Tibial artery (tissue), 4 donors: ENCODE results near the gene MTTP.

Experiments
- DNase-seq, 2 donors: peaks; one replicate each; pipeline ENCODE4 v3.0.0-alpha.2; 2019
- H3K27ac ChIP-seq, 2 donors: fragments of 200-600 bp; sonication (generic) in 1 of 2; 1 replicate in 1 of 2; 2 replicates in 1 of 2; pipeline ENCODE4 v1.5.1; 2018 to 2019; ENCODE audit warnings: mild to moderate bottlenecking in 1 of 2
- H3K27me3 ChIP-seq, 2 donors: fragments of 200-600 bp; sonication (generic) in 1 of 2; one replicate each; pipeline versions ENCODE4 v1.5.1 to v1.6.0; 2016 to 2019
- H3K36me3 ChIP-seq, 3 donors: fragments of 200-600 bp; sonication (generic) in 2 of 3; one replicate each; pipeline ENCODE4 v1.5.1; 2016 to 2019; ENCODE audit warnings: mild to moderate bottlenecking in 2 of 3
- H3K4me1 ChIP-seq, 4 donors: fragments of 200-600 bp; sonication (generic) in 2 of 4; 1 replicate in 3 of 4; 2 replicates in 1 of 4; pipeline ENCODE4 v1.5.1; 2016 to 2019
- H3K4me3 ChIP-seq, 2 donors: fragments of 200-600 bp; sonication (generic) in 1 of 2; 1 replicate in 1 of 2; 2 replicates in 1 of 2; pipeline ENCODE4 v1.5.1; 2018 to 2019; ENCODE audit warnings: mild to moderate bottlenecking in 2 of 2
- H3K9me3 ChIP-seq, 3 donors: fragments of 200-600 bp; sonication (generic) in 1 of 3; one replicate each; pipeline ENCODE4 v1.5.1; 2016 to 2019
- intact Hi-C: fragments of 100-400 bp; cut with DNase I; formaldehyde crosslinking; loops from one replicate; pipeline ENCODE4 v1.15.0; 2023; ENCODE audit warnings: low total_unique reads
- TF ChIP-seq, protein P1 (sequence below), 2 experiments: fragments of 200-600 bp in 1 of 2; fragments of 450-650 bp in 1 of 2; IDR thresholded peaks; one replicate each; pipeline ENCODE4 v1.5.1; 2017 to 2019; ENCODE audit warnings: antibody characterized with exemption in 2 of 2, mild to moderate bottlenecking in 1 of 2, moderate library complexity in 1 of 2

Gene MTTP

DNA sequence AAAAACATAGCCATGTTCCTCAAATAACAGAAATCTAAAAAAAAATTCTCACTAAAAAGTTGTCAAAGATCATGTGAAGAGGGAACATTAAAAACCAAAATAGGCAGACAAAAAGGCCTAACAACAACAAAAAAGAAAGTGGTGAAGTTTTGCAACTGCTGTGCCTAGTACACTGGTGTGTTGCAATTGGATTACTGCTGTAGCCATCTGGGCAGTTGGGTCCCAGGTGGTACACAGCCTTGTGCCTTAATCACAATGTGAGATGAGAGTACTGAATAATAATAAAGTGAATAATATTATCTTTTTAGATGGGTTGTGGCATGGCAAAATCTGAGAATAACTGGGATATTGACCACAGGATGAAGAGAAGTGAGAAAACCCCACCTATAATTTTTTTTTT lies 71.0 kb downstream of the MTTP start:
- no peaks in the 10 kb centered on the region for H3K9me3 ChIP-seq
- no peaks in the 10 kb centered on the region for H3K27me3 ChIP-seq
- TF ChIP-seq, protein P1, sequence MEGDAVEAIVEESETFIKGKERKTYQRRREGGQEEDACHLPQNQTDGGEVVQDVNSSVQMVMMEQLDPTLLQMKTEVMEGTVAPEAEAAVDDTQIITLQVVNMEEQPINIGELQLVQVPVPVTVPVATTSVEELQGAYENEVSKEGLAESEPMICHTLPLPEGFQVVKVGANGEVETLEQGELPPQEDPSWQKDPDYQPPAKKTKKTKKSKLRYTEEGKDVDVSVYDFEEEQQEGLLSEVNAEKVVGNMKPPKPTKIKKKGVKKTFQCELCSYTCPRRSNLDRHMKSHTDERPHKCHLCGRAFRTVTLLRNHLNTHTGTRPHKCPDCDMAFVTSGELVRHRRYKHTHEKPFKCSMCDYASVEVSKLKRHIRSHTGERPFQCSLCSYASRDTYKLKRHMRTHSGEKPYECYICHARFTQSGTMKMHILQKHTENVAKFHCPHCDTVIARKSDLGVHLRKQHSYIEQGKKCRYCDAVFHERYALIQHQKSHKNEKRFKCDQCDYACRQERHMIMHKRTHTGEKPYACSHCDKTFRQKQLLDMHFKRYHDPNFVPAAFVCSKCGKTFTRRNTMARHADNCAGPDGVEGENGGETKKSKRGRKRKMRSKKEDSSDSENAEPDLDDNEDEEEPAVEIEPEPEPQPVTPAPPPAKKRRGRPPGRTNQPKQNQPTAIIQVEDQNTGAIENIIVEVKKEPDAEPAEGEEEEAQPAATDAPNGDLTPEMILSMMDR (IDR thresholded peaks at IDR 0.05): no peak
- no peaks in the 10 kb centered on the region for H3K36me3 ChIP-seq
- DNase-seq: no peak
- no peak overlapping the region for H3K4me3 ChIP-seq
- no peak overlapping the region for H3K27ac ChIP-seq
- intact Hi-C loops: no loop called here
- peaks cover 0 to 28% (median 7%) of the 10 kb centered on the region in 4 donors for H3K4me1 ChIP-seq

DNA sequence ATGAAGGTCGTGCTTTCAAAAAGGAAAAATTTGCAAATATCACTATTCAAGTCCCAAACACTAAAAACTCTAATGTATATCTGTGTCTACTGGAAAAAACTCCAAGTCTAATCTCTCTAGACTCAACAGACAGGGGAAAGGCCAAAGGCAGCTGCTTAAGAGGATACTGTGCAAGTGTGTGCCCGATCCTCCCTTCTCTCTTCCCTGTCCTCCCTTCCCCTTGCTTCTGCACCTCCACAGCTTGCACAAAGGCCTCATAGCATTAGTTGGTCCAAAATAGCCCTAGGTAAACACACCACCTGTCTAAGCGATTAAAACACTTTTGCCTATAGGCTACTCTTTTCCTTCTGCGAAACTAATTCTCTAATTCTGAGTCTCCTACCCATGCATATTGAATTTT lies 72.4 kb downstream of the MTTP start:
- DNase-seq: no peak
- Histone ChIP-seq H3K27me3 (no peaks in the 10 kb centered on the region), H3K9me3 (no peaks in the 10 kb centered on the region), H3K36me3 (no peaks in the 10 kb centered on the region), H3K27ac (no peak overlapping the region), H3K4me3 (no peak overlapping the region), H3K4me1 (peaks cover 0 to 28% (median 7%) of the 10 kb centered on the region in 4 donors)
- intact Hi-C loops: no loop called here
- TF ChIP-seq, protein P1 (IDR thresholded peaks at IDR 0.05): no peak

DNA sequence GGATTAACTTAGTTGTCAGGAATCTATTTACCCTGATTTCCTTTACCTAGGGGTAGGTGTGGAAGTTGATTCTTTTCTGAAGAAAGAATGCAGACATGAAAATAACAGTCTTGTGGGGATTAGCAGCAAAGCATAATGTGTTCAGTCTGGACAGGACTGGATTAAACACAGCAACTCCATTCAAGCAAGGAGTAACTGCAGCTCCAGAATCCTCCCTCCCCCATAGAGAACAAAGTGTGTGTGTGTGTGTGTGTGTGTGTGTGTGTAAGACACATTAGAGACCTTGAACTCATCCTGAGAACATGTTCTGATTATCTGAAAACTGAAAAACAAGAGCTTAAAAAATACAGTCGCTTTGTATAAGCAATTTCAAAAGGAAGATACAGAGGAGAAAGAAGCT lies 73.7 kb downstream of the MTTP start:
- H3K36me3 ChIP-seq: no peaks in the 10 kb centered on the region
- TF ChIP-seq, protein P1 (IDR thresholded peaks at IDR 0.05): no peak
- no peak overlapping the region for H3K27ac ChIP-seq
- peaks cover 0 to 16% (median 2%) of the 10 kb centered on the region in 4 donors for H3K4me1 ChIP-seq
- no peaks in the 10 kb centered on the region for H3K27me3 ChIP-seq
- intact Hi-C loops: no loop called here
- H3K9me3 ChIP-seq: no peaks in the 10 kb centered on the region
- DNase-seq: no peak
- H3K4me3 ChIP-seq: no peak overlapping the region

DNA sequence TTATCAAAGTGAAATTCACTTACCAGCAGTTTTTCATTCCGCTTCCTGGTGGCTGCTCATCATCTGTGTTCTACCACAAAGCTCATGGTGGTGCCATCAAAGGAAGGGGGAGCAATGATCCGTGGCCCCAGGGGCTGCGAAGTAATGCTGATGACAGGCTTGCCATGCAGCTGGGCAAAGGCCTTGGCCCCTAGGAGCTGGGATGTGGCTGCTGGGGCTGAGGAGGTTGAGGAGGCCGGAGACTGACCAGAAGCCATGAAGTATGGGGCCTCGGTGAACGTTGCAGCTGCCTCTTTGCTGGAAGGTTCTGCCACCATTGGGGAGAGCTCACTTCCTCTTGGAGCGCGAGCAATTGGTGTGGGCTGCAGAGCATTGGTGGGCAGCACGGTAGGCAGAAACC lies 74.6 kb downstream of the MTTP start:
- no peaks in the 10 kb centered on the region for H3K9me3 ChIP-seq
- H3K27me3 ChIP-seq: no peaks in the 10 kb centered on the region
- peaks cover 0 to 11% (median 2%) of the 10 kb centered on the region in 4 donors for H3K4me1 ChIP-seq
- H3K4me3 ChIP-seq: no peak overlapping the region
- H3K27ac ChIP-seq: no peak overlapping the region
- TF ChIP-seq, protein P1 (IDR thresholded peaks at IDR 0.05): no peak
- H3K36me3 ChIP-seq: no peaks in the 10 kb centered on the region
- intact Hi-C loops: no loop called here
- no peak for DNase-seq

DNA sequence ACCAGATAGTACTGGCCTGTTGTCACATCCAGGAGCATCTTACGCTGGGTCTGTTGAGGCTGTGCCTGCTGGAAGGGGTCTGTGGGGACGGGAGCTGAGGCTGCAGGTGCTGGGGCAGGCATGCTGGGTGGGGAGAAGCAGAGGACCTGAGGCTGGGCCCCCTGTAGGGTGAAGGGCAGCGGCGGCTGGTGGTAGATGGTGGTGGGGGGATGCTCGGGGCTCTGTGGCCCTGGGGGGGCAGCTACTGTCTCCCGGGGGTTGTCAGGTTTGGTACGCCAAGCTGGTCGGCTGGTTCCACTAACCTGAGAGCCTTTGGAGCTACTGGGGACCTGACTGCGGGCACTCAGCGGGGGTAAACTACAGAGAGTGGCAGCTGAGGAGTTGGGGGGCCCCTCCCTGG lies 75.2 kb downstream of the MTTP start:
- Histone ChIP-seq H3K4me3 (no peak overlapping the region), H3K36me3 (no peaks in the 10 kb centered on the region), H3K27ac (no peak overlapping the region), H3K9me3 (no peaks in the 10 kb centered on the region), H3K4me1 (peaks cover 0 to 16% (median 7%) of the 10 kb centered on the region in 4 donors), H3K27me3 (no peaks in the 10 kb centered on the region)
- TF ChIP-seq, protein P1 (IDR thresholded peaks at IDR 0.05): no peak
- DNase-seq: no peak
- intact Hi-C loops: loop anchor here (10.0 kb wide), 1 partner anchor 85 kb away; the partner anchor contains the start of gene TRMT10A
